Activated CD4-positive, alpha-beta T cell treated with anti-CD3 and anti-CD28 coated beads, Interleukin-2, Interleukin-4, amounts not matched to agents 100 ng/mL and 50 ng/mL, durations not matched to agents 16 hours and 8 hours (primary cell): Measurements from ENCODE around the gene CADPS2.

ENCODE experiments used
- DNase-seq: peaks from one replicate; pipeline ENCODE4 v3.0.0-alpha.2; 2020; ENCODE audit warnings: low spot score

The CADPS2 gene

DNA sequence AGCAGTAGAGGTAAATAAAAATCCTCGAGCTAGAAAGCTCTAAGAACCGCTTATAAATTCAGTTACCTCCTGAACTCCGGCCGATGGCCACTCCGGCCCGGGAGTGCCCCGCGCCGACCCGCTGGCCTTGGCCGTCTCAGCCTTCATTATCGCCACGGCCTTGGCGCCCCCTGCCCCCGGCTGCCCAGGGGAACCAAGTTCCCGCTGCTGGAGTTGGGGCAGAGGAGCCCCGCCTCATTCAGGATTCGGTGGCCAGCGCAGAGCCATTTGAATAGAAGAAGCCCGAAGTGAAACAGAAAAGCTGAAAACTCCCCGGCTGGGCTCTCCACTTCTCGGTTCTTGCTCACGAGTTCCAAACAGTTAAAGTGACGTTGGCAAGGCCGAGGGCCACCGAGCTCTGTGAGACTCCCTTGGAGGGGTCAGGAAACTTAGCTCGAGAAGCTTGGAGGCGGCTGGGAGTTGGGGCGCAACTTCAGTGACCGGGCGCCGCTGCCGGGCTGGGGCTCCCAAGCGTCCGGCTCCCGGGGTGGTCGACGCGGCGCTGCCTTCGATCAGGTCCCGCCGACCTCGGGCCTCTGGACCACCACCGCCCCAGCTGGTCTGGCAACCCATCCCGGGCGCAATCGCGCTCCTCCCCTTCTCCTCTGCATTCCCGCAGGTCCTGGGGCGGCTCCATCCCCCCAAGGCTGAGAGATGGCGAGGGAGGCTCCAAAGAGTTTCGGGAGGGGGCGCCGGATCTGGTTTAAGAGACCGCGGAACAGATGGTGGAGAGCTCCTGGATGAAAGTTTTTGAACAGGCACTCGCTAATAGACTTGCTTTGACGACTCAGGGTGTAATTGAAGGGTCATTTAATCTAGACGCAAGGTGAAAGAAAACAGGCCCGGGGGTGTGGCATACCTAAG lies 575.9 kb downstream of the CADPS2 start:
- no peak for DNase-seq

DNA sequence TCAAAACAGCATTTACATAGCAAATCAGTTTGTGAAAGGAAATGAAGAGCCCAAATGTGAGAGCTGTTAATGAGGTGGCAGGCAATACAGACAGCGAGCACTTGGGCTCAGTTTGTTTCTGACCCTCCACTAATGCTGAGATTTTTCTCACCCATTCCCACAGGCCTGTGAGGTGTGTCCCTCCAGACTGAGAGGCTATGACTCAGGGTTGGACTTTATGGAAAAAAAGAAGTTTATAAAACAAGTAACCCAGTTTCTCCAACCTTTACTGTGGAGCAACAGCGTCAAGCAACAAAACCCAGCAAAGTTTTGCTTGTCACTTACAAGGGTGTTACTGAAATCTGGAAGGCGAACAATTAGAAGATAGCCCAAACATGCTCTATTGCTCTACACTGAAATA lies 576.8 kb downstream of the CADPS2 start:
- DNase-seq: no peak

GRCh38 chr7:122307228-122307621 lies 579.0 kb downstream of the CADPS2 start:
- no peak for DNase-seq

- DNase-seq: no peak
Observed at GRCh38 chr7:122306320-122307227, 579.7 kb downstream of the CADPS2 start.

DNA sequence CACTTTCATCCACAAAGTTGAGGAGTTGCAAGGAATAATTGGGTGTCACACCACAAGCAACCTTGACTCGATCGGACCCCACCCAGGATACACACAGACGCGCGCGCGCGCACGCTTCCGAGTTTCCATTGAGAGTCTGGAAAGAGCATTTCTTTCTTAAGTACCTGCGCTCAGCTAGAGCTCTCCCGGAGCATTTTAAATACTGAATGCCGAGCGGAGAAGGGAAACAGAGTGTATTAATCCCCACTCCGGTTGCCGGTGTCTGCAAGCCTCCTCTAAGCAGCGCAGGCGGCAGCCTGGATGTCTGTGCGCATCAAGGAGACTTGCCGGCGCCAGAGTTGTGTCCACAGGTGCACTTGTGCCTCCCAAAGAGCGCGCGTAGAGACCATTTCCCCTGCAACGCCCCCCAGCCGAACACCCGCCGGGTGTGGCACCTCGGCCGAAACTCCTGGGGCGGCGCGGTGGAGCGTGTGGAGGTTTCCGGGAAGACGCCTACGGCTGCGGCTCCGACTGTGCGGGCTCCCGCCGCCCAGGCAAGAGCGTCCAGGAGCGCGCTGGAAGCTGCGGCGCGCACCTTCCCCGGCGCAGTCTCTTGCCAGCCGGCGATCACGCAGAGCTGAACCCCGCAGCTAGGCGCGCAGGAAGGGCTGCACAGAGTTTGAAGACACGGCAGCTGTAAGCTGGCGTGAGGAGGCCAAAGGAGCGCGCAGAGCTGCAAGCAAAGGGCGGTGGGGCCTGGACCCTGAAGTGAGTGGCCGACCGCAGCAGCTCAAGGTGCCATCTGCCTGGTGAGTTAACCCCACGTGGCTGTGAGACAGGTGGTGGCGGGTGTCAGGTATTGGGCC lies 580.6 kb downstream of the CADPS2 start:
- DNase-seq: no peak

DNA sequence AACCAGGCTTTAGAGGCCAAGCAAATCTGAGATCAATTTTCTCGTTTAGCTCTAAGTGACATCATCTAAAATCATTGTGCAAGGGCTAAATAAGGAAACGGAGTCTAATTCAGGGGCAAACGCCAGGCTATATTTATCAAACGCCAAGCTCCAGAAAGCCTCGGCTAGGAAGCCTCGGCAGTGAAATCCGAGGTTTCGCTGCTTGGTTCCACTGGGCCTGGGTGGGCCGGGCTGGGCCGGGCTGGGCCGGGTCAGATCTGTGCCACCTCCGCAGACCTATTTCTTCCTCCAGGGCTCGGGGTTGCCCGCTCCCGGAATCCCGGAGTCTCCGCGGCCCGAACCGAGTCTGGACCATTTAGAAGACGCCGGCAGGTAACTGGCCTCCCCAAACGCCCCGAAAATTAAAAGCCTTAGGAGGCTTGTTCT lies 581.3 kb downstream of the CADPS2 start:
- no peak for DNase-seq

- no peak for DNase-seq
Observed at GRCh38 chr7:122304319-122304975, 581.8 kb downstream of the CADPS2 start, which contains the start of gene FEZF1. Gene FEZF1 (minus strand): TSS chr7:122304750. CDS start chr7:122304437, 313 bp downstream.

- DNase-seq: no peak
Observed at GRCh38 chr7:122303531-122304318, 582.5 kb downstream of the CADPS2 start.

DNA sequence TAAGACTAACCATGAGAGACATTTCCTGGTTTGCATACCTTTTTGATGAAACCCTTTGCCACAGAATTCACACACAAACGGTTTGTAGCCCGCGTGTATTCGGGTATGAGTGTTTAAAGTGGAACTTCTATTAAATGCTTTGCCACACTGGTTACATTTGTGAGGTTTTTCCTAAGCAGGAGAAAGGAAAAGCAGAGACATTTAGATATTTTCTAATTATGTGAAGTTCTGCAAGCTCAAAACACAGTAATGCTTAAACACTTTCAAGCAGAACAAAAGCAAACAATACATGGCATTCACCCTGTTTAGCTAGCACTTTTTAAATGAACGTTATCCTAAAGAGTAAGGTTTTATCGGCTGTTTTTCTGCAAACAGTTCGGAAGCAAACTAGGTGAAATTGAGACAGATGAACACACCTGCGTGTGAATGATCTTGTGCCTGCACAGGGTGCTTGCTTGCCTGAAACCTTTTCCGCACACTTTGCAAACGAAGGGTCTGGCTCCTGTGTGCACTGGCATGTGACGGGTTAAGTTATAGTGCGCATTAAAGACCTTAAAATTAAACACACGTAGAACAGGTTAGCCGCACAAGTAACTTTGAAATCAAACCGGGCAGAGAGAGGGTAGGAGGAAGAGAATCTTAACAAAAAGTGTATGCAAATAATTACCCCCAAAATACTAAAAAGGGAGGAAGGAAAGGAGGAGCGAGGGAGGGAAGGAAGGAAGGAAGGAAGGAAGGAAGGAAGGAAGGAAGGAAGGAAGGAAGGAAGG lies 583.3 kb downstream of the CADPS2 start:
- DNase-seq: no peak

GRCh38 chr7:122301858-122302760 lies 584.2 kb downstream of the CADPS2 start:
- no peak for DNase-seq

DNA sequence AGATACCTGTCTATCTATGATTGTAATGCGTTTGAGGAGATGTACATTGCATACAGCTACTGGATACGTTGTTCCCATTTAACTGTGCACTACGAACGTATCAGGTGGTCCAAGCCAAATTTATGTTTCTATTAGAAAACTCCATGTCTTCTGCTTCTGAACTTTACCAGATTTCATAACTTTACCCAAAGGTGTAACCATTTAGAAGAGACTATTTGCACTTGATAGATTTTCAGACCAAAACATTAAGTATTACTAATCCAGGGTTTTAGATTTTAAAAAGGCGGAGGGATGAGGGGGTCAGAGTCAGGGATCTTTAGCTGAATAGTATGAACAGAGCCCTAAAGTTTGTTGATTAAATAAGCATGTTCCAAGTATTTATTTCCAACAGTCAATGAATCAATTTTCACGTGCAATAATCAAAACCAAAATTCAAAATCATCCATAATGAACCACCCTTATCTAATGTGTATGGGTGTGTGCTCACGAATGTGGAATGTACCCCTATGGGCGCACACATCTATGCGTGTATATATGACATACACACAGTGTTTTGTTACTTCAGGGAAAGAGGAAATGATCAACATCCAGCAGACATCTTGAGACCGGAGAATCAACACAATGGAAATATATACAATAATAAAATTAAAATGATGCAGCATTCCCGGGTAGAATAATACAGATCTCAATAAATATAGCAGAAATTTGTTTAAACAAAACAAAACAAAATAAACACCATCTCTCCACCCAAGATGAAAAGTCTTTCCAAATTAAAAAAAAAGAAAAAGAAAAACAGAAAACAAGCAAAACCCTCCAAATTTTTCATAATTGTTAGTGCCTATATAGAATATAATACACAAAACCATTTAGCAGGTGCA lies 585.1 kb downstream of the CADPS2 start:
- DNase-seq: no peak

GRCh38 chr7:122300211-122300932 lies 585.9 kb downstream of the CADPS2 start:
- DNase-seq: no peak

- DNase-seq: no peak
Observed at GRCh38 chr7:122299624-122300210, 586.5 kb downstream of the CADPS2 start.

- no peak for DNase-seq
Observed at GRCh38 chr7:122298618-122299017, 587.6 kb downstream of the CADPS2 start.

DNA sequence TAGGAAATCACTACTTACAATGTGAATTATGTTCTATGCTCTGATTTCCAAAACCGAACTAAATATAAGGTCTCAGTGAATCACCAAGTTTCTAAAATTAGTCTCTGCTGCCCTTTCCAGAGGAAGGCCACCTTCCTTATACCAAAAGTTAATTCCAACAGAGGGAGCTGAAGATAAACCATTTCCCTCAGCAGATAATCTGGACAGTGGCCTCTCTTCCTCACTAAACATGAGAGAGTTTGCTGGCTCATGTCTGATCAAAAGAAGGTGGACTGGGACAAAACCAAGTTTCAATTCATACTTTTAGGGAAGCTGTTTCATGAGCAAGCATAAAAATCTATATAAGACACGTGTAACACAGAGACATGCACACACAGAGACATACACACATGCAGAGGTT lies 588.1 kb downstream of the CADPS2 start:
- DNase-seq: no peak

- DNase-seq: no peak
Observed at GRCh38 chr7:122291189-122291588, 595.1 kb downstream of the CADPS2 start.

DNA sequence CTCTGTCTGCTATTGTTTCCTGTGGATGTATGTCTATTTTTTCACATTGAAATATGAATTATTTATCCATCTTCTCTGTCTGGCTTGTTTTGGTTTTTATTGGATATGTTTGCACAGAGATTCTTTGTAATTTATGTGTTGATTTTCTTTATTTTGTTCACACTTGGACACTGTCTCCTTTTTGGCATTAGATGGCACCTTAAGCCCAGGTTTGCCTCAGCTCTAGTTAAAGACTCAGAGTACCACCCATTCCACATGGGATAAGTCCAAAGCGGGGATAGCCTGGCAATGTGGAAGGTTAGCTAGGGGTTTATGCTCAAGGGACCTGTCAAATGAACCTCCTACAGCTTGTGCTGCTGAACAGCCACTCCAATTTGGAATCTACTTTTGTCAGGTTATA lies 595.8 kb downstream of the CADPS2 start:
- DNase-seq: no peak
